Endothelial cell of umbilical vein (primary cell): ENCODE measurements around the gene CLCN6. TPM values are rescaled to one million over a fixed set of nuclear protein-coding genes. Genes with fewer than 3 reads are reported as not detected.

ENCODE experiments used
- BruUV-seq: library from RNA; stranded (reverse); fragments of 400-500 nt; replicated peaks from 2 replicates; lab custom pipeline; 2021; lab: Mats Ljungman, UMichigan
- CTCF ChIA-PET: fragments of 300-600, 350-600 bp; sonication (Branson Sonifier 250); formaldehyde crosslinking; loops from one replicate; lab custom pipeline; 2021; ENCODE audit warnings: antibody characterized with exemption, inconsistent platforms; lab: Charles Lee
- POLR2A ChIA-PET: fragments of 300-600, 350-600 bp; sonication (Branson Sonifier 250); formaldehyde crosslinking; loops from one replicate; lab custom pipeline; 2021; ENCODE audit warnings: antibody characterized with exemption, inconsistent platforms; lab: Charles Lee
- DNase-seq: peaks from one replicate; pipeline ENCODE4 v3.0.0-alpha.2; 2011; ENCODE audit warnings: low read depth, low spot score
- FAIRE-seq: peaks from 2 replicates; lab custom pipeline; 2011; peaks lifted over from hg19 to GRCh38; lab: Jason Lieb, UNC
- H2AFZ ChIP-seq: 2 replicates; pipeline ENCODE4 v1.6.0; 2012; ENCODE audit warnings: low read depth, low read length, control low read depth, inconsistent platforms
- H3K27ac ChIP-seq: 2 replicates; pipeline ENCODE4 v1.5.1; 2011; ENCODE audit warnings: low read depth, mild to moderate bottlenecking, control low read depth, low read length, moderate library complexity; ENCODE audit not compliant: insufficient read depth
- H3K27me3 ChIP-seq, 2 experiments: 2 replicates each; pipeline versions ENCODE4 v1.6.0 to v1.6.1; 2011; ENCODE audit warnings: low read length in 2 of 2, mixed read lengths in 1 of 2; ENCODE audit not compliant: control insufficient read depth in 2 of 2, insufficient read depth in 2 of 2
- H3K36me3 ChIP-seq, 2 experiments: 2 replicates in 1 of 2; 3 replicates in 1 of 2; pipeline ENCODE4 v1.5.1; 2011; ENCODE audit warnings: low read length in 2 of 2, mild to moderate bottlenecking in 1 of 2, moderate library complexity in 1 of 2; ENCODE audit not compliant: control insufficient read depth in 2 of 2, insufficient read depth in 2 of 2; ENCODE audit errors: extremely low read depth in 1 of 2
- H3K4me1 ChIP-seq: 3 replicates; pipeline ENCODE4 v1.5.1; 2011; ENCODE audit warnings: mild to moderate bottlenecking, low read length; ENCODE audit not compliant: control insufficient read depth, insufficient read depth; ENCODE audit errors: extremely low read depth
- H3K4me2 ChIP-seq: 2 replicates; pipeline ENCODE4 v1.6.1; 2011; ENCODE audit warnings: low read length, control low read depth, mixed read lengths; ENCODE audit not compliant: insufficient read depth
- H3K4me3 ChIP-seq, 3 experiments: fragments of 200-600 bp in 1 of 3; sonication (generic), shearing (Covaris generic) in 1 of 3; replicated peaks in 1 of 3; 2 replicates each; pipeline ENCODE4 v1.5.1; 2011 to 2016; ENCODE audit warnings: control low read depth in 3 of 3, low read length in 3 of 3, mild to moderate bottlenecking in 2 of 3, inconsistent platforms in 1 of 3, low read depth in 1 of 3, moderate library complexity in 1 of 3; ENCODE audit not compliant: insufficient read depth in 1 of 3
- H3K79me2 ChIP-seq: 2 replicates; pipeline ENCODE4 v1.6.0; 2012; ENCODE audit warnings: low read length, inconsistent platforms; ENCODE audit not compliant: control insufficient read depth, insufficient read depth
- H3K9ac ChIP-seq: replicated peaks from 2 replicates; pipeline ENCODE3; 2011; ENCODE audit warnings: low read length, control low read depth; ENCODE audit not compliant: insufficient read depth; ENCODE audit errors: extremely low read depth
- H3K9me1 ChIP-seq: replicated peaks from 3 replicates; pipeline ENCODE4 v1.6.0; 2011; ENCODE audit warnings: mild to moderate bottlenecking, low read length; ENCODE audit not compliant: control insufficient read depth, insufficient read depth; ENCODE audit errors: extremely low read depth
- H3K9me3 ChIP-seq: replicated peaks from 2 replicates; pipeline ENCODE4 v1.5.1; 2012; ENCODE audit warnings: low read length, inconsistent platforms; ENCODE audit not compliant: control insufficient read depth, insufficient read depth
- H4K20me1 ChIP-seq: replicated peaks from 2 replicates; pipeline ENCODE3; 2011; ENCODE audit warnings: mild to moderate bottlenecking, low read length; ENCODE audit not compliant: control insufficient read depth, insufficient read depth; ENCODE audit errors: extremely low read depth
- CTCF ChIP-seq, 2 donors: IDR thresholded peaks; 1 replicate in 1 of 2; 2 replicates in 1 of 2; pipeline ENCODE4 v1.5.1; 2011; ENCODE audit warnings: low read length in 2 of 2, mild to moderate bottlenecking in 2 of 2, moderate library complexity in 2 of 2, control low read depth in 1 of 2, inconsistent platforms in 1 of 2, low read depth in 1 of 2; ENCODE audit not compliant: insufficient read depth in 1 of 2; ENCODE audit errors: extremely low read depth in 1 of 2
- EZH2 ChIP-seq: IDR thresholded peaks from 2 replicates; pipeline ENCODE4 v1.6.1; 2012; ENCODE audit warnings: borderline replicate concordance, low read depth, mild to moderate bottlenecking, moderate library complexity, low read length, inconsistent platforms; ENCODE audit not compliant: severe bottlenecking
- FOS ChIP-seq: IDR thresholded peaks from 2 replicates; pipeline ENCODE4 v1.6.1; 2011; ENCODE audit warnings: mild to moderate bottlenecking, low read length, moderate library complexity, borderline replicate concordance; ENCODE audit not compliant: insufficient read depth
- GATA2 ChIP-seq: IDR thresholded peaks from 2 replicates; pipeline ENCODE4 v1.7.0; 2011; ENCODE audit warnings: low read depth, mild to moderate bottlenecking, moderate library complexity, mixed read lengths, low read length; ENCODE audit not compliant: insufficient read length, insufficient read depth
- JUN ChIP-seq: IDR thresholded peaks from 2 replicates; pipeline ENCODE4 v1.6.1; 2011; ENCODE audit warnings: borderline replicate concordance, low read depth; ENCODE audit not compliant: insufficient read length, insufficient read depth
- MAX ChIP-seq: IDR thresholded peaks from 2 replicates; pipeline ENCODE4 v1.6.1; 2011; ENCODE audit not compliant: insufficient read depth, insufficient read length
- MYC ChIP-seq: IDR thresholded peaks from one replicate; pipeline ENCODE4 v1.6.1; 2011; ENCODE audit warnings: mild to moderate bottlenecking, low read depth, low read length
- POLR2A ChIP-seq: IDR thresholded peaks from 2 replicates; pipeline ENCODE4 v1.6.1; 2012; ENCODE audit warnings: low read depth, mild to moderate bottlenecking, control low read depth, low read length
- POLR2AphosphoS5 ChIP-seq: IDR thresholded peaks from 2 replicates; pipeline ENCODE4 v1.6.1; 2012; ENCODE audit warnings: low read depth, mild to moderate bottlenecking, control low read depth, low read length, moderate library complexity; ENCODE audit not compliant: insufficient read depth
- dilution Hi-C: fragments of 300-500 bp; cut with MboI; formaldehyde crosslinking; loops from one replicate; pipeline ENCODE4 v1.15.0; 2019; ENCODE audit warnings: low sequenced_read_pairs; ENCODE audit not compliant: extremely low pct_ligation_motif_present
- intact Hi-C: fragments of 100-400 bp; cut with micrococcal nuclease; formaldehyde crosslinking; loops from one replicate; pipeline ENCODE4 v1.10.0; 2022
- polyA plus RNA-seq, 4 experiments: library from polyadenylated mRNA; depleted of rRNA in 3 of 4; stranded (reverse) in 3 of 4; unstranded in 1 of 4; fragments of >200 nt; gene quantifications; 2 replicates each; pipeline versions ENCODE4 v1.2.1 to v1.2.3, GENCODE V29; 2011 to 2012; ENCODE audit warnings: missing spikeins in 1 of 4
- total RNA-seq: library from RNA; stranded (reverse); gene quantifications from 2 replicates; pipeline ENCODE4 v1.2.3, GENCODE V29; 2021

The CLCN6 gene
- total and polyA plus RNA-seq, 2 donors (not counting 3 experiments of a cell fraction or from before 2014, with no cell fraction given), result 20.4 to 41.2 TPM

- H4K20me1 ChIP-seq, result no peaks in the 10 kb centered on the region
- H3K4me1 ChIP-seq, result peaks cover 51% of the 10 kb centered on the region
- H3K9me3 ChIP-seq, result no peaks in the 10 kb centered on the region
- H3K36me3 ChIP-seq, result peaks cover 8 to 14% of the 10 kb centered on the region in 2 experiments
- H3K4me2 ChIP-seq, result peak overlapping the region; percentile 82
- H3K27ac ChIP-seq, result peak overlapping the region; percentile 85
- FAIRE-seq (no peak), DNase-seq (peak; percentile 31)
- peak overlapping the region; percentile 7 to 66 (median 56) for H3K4me3 ChIP-seq
- BruUV-seq, result no TSS peak
- H3K27me3 ChIP-seq, result no peaks in the 10 kb centered on the region
- peaks cover 37% of the 10 kb centered on the region for H3K79me2 ChIP-seq
- intact Hi-C loops, result loop anchor here (1.0 to 10.0 kb wide), 2 partner anchors 8 to 530 kb away; partner anchors contain the start of gene UBIAD1
- peak overlapping the region; percentile 67 for H3K9ac ChIP-seq
- ChIA-PET POLR2A (no interaction called here), CTCF (interaction anchor here (0.8 to 1.4 kb wide), 2 partner anchors 18 to 141 kb away, joined by 3 to 4 read pairs; partner anchors contain the start of gene FBXO6)
- H2AFZ ChIP-seq, result peak overlapping the region; percentile 50
- dilution Hi-C loops, result no loop called here
- no peaks in the 10 kb centered on the region for H3K9me1 ChIP-seq
- TF ChIP-seq JUN (no peak), MAX (no peak), EZH2 (no peak), MYC (no peak), GATA2 (no peak), FOS (no peak), POLR2A (no peak), POLR2AphosphoS5 (no peak), CTCF (IDR thresholded peaks at IDR 0.05; ENCODE audit: extremely low read depth in 1 of 2, insufficient read depth in 1 of 2, low read depth in 1 of 2, low read length in 2 of 2) (no peak)
These were observed 1.1 kb upstream of the CLCN6 start for GRCh38 chr1:11804666-11805421.
